H1 (cell line): ENCODE data around the gene RHOU.

ENCODE experiments used
- BACH1 ChIP-seq: IDR thresholded peaks from 2 replicates; pipeline ENCODE4 v1.6.1; 2012; ENCODE audit warnings: low read length, improper control_type of control experiment
- RFX5 ChIP-seq: IDR thresholded peaks from 2 replicates; pipeline ENCODE4 v1.6.1; 2011; ENCODE audit warnings: low read depth, low read length, improper control_type of control experiment, borderline replicate concordance
- SP1 ChIP-seq: IDR thresholded peaks from 2 replicates; pipeline ENCODE4 v1.6.1; 2011; ENCODE audit warnings: low read depth, low read length
- TF ChIP-seq, protein P1 (sequence below), 3 experiments: IDR thresholded peaks; 1 replicate in 2 of 3; 2 replicates in 1 of 3; pipeline versions ENCODE4 v1.5.1 to v1.6.1; 2011; ENCODE audit warnings: low read length in 3 of 3, mild to moderate bottlenecking in 3 of 3, inconsistent platforms in 2 of 3, low read depth in 1 of 3, moderate library complexity in 1 of 3; ENCODE audit not compliant: insufficient read depth in 1 of 3; ENCODE audit errors: control extremely low read depth in 1 of 3

- TF ChIP-seq, protein P1, sequence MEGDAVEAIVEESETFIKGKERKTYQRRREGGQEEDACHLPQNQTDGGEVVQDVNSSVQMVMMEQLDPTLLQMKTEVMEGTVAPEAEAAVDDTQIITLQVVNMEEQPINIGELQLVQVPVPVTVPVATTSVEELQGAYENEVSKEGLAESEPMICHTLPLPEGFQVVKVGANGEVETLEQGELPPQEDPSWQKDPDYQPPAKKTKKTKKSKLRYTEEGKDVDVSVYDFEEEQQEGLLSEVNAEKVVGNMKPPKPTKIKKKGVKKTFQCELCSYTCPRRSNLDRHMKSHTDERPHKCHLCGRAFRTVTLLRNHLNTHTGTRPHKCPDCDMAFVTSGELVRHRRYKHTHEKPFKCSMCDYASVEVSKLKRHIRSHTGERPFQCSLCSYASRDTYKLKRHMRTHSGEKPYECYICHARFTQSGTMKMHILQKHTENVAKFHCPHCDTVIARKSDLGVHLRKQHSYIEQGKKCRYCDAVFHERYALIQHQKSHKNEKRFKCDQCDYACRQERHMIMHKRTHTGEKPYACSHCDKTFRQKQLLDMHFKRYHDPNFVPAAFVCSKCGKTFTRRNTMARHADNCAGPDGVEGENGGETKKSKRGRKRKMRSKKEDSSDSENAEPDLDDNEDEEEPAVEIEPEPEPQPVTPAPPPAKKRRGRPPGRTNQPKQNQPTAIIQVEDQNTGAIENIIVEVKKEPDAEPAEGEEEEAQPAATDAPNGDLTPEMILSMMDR (IDR thresholded peaks at IDR 0.05; ENCODE audit: control extremely low read depth in 1 of 3, insufficient read depth in 1 of 3, low read depth in 1 of 3, low read length in 3 of 3), result no peak
- TF ChIP-seq BACH1, result no peak
- TF ChIP-seq SP1, result no peak
- no peak for TF ChIP-seq RFX5
Observed at GRCh38 chr1:228698017-228698329, 37.3 kb upstream of the RHOU start.
